BLaER1 treated with 17β-estradiol and CSF1 and Interleukin-3, amounts not matched to agents 10 nM and 100 nM (cell line): ENCODE results near the gene ROPN1.

Source experiments
- H3K27ac ChIP-seq, 11 experiments: shearing (Covaris generic); formaldehyde crosslinking; 2 replicates each; pipeline ENCODE4 v1.8.1; 2022
- H3K27me3 ChIP-seq, 11 experiments: shearing (Covaris generic); formaldehyde crosslinking; 2 replicates each; pipeline ENCODE4 v1.8.1; 2022
- H3K36me3 ChIP-seq, 11 experiments: shearing (Covaris generic); formaldehyde crosslinking; 2 replicates each; pipeline ENCODE4 v1.8.1; 2022
- H3K4me1 ChIP-seq, 10 experiments: shearing (Covaris generic); formaldehyde crosslinking; 2 replicates each; pipeline ENCODE4 v1.8.1; 2022
- H3K4me2 ChIP-seq, 11 experiments: shearing (Covaris generic); formaldehyde crosslinking; 2 replicates each; pipeline ENCODE4 v1.8.1; 2022
- H3K4me3 ChIP-seq, 10 experiments: shearing (Covaris generic); formaldehyde crosslinking; 2 replicates each; pipeline ENCODE4 v1.8.1; 2022
- H3K9ac ChIP-seq, 11 experiments: shearing (Covaris generic); formaldehyde crosslinking; 2 replicates each; pipeline ENCODE4 v1.8.1; 2022
- H3K9me3 ChIP-seq, 11 experiments: shearing (Covaris generic); formaldehyde crosslinking; replicated peaks in 1 of 11; 2 replicates each; pipeline ENCODE4 v1.8.1; 2022
- H4K20me1 ChIP-seq, 11 experiments: shearing (Covaris generic); formaldehyde crosslinking; 2 replicates each; pipeline ENCODE4 v1.8.1; 2022
- Cebpa-rat ChIP-seq, 11 experiments: shearing (Covaris generic); IDR thresholded peaks; 2 replicates each; pipeline ENCODE4 v1.8.1; 2022

The ROPN1 gene

DNA sequence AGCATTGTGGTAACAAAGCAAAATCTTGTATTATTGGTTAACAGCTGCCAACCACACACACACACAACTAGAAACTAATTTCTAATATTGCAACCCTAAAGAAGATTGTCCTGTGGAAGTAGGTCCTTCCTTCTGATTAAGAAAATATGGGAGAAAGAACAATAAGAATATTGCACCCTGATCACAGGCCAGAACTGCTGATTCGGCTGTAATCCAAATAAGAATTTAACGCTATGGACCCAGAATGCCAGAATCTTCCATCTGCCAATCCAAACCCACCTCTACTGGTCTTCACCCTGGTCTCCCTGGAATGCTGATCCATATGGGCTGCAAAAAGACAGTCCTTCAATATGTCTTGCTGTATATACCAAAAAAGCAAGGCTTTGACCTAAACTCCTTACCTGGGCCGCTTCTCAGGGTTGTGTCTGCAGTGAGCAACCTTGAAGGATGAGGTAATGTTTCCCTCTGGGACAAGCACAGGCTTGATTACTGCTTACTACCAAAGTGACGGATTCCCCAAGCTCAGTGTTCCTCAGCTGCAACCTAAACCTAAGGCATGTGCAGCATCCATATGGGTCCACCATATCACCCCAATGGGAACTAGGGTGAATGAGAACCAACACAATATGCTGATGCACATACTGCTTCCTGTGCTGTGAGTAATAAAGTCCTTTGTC lies 38.9 kb downstream of the ROPN1 start:
- peaks cover 62 to 88% (median 76%) of the 10 kb centered on the region in 11 experiments for H3K36me3 ChIP-seq
- TF ChIP-seq Cebpa-rat (IDR thresholded peaks at IDR 0.05) = no peak
- no peak overlapping the region for H3K27ac ChIP-seq
- H3K4me2 ChIP-seq = no peak overlapping the region
- H3K4me3 ChIP-seq = no peak overlapping the region
- no peaks in the 10 kb centered on the region for H3K27me3 ChIP-seq
- H3K4me1 ChIP-seq = peaks cover 0 to 6% (median 0%) of the 10 kb centered on the region in 10 experiments; a peak in 1 of 20 replicates
- H3K9ac ChIP-seq = no peak overlapping the region
- H4K20me1 ChIP-seq = no peaks in the 10 kb centered on the region
- H3K9me3 ChIP-seq = no peaks in the 10 kb centered on the region

DNA sequence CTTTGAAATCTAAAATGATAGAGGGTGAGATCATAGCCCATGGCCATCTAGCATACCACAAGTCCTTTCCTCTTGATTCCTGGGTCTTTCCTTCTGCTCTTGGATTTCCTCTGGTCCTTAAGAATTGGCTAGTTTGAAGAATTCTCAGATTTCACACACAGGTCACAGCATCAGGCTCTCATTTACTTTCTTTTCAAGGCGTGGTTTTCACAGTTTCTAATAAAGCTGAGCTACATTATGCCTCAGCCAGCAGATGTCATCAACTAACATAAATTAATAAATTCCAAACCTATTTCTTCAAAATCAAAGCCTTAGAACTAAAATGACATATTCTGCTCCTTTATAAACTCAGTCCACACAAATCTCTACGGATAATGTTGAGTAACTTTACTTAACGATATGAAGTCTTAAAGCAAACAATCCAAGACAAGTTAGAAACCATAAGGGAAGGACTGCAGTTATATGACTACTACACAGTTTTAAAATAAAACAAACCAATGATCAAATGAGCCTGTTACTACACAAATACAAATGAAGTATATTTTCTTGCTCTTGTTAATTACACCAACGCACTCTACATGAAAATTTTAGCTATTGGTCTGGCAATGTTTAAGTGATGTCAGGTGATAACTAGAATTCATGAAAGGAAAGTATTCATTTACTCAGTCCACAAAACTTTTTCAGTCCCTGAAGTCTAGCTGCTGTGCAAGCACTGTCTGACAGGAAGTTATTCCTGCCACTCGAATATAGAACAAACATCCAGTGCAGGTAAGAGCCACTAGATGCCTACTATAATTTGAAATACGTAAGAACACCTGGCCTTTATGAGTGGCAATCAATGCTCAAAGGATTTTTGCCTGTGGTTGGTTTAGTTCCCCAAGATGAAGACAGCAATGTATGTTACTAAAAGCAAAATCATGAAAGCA lies 40.1 kb downstream of the ROPN1 start:
- TF ChIP-seq Cebpa-rat (IDR thresholded peaks at IDR 0.05) = no peak
- no peaks in the 10 kb centered on the region for H3K4me1 ChIP-seq
- H3K4me3 ChIP-seq = no peak overlapping the region
- no peaks in the 10 kb centered on the region for H4K20me1 ChIP-seq
- peaks cover 73 to 99% (median 84%) of the 10 kb centered on the region in 11 experiments for H3K36me3 ChIP-seq
- H3K27ac ChIP-seq = no peak overlapping the region
- H3K9ac ChIP-seq = no peak overlapping the region
- H3K9me3 ChIP-seq = no peaks in the 10 kb centered on the region
- H3K4me2 ChIP-seq = no peak overlapping the region
- H3K27me3 ChIP-seq = no peaks in the 10 kb centered on the region

DNA sequence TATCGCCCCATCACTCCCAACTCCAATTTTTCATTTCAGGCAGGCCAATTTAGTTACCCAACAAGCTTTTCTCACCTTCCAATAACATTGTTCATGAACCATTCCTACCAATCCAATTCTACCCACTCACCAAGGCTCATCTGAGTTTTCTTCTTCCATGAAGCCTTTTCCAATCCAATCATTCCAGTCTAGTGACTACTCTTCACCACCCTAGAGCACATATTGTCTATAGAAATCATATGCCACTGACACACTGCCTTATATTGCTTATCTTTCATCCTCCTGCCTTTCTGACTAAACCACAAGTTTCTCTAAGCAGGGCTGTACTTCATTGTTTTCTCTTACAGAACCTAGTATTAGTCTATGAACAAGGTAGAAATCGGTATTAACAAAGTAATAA lies 42.3 kb downstream of the ROPN1 start:
- no peak overlapping the region for H3K4me3 ChIP-seq
- no peaks in the 10 kb centered on the region for H3K27me3 ChIP-seq
- H3K9me3 ChIP-seq = no peaks in the 10 kb centered on the region
- no peaks in the 10 kb centered on the region for H4K20me1 ChIP-seq
- no peak overlapping the region for H3K9ac ChIP-seq
- no peaks in the 10 kb centered on the region for H3K4me1 ChIP-seq
- TF ChIP-seq Cebpa-rat (IDR thresholded peaks at IDR 0.05) = no peak
- no peak overlapping the region for H3K27ac ChIP-seq
- no peak overlapping the region for H3K4me2 ChIP-seq
- H3K36me3 ChIP-seq = peaks cover 72 to 99% (median 82%) of the 10 kb centered on the region in 11 experiments

DNA sequence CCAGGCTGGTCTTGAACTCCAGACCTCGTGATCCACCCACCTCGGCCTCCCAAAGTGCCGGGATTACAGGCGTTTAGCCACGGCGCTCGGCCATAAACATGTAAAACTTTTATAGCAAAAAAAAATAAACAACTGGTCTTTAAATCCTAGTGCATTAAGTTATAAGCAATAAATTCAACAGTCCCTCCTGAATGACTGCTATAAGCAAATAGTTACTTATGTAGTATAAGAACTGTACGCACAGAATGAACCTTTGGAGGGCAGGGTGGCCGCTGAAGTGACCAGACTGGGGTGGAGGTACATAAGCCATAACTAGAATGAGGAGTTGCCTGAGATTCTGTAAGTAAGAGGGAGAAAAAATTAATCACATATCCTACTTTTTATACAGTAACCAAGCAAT lies 43.5 kb downstream of the ROPN1 start:
- H3K9ac ChIP-seq = no peak overlapping the region
- H3K4me2 ChIP-seq = no peak overlapping the region
- H4K20me1 ChIP-seq = no peaks in the 10 kb centered on the region
- H3K27ac ChIP-seq = no peak overlapping the region
- H3K9me3 ChIP-seq = no peaks in the 10 kb centered on the region
- no peaks in the 10 kb centered on the region for H3K27me3 ChIP-seq
- no peaks in the 10 kb centered on the region for H3K4me1 ChIP-seq
- no peak for TF ChIP-seq Cebpa-rat (IDR thresholded peaks at IDR 0.05)
- peaks cover 76 to 99% (median 86%) of the 10 kb centered on the region in 11 experiments for H3K36me3 ChIP-seq
- no peak overlapping the region for H3K4me3 ChIP-seq

DNA sequence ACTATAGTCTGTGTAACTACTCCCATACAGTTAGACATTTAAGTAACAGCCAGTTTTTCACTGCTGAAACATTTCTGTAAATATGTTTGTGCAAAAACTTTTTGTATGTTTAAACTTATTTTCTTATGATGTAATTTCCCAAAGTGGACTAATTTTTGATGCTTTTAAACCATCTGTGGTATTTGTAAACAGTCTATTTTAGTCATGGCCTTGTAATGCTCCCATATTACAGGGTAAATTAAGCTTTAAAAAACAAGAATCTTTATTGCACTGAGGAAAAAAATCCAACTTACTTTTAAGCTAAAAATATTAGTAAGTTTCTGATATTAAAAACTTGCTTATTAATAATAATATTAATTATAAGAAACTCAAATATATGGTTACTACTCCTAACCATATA lies 44.4 kb downstream of the ROPN1 start:
- H3K4me1 ChIP-seq = no peaks in the 10 kb centered on the region
- H3K36me3 ChIP-seq = peaks cover 76 to 99% (median 86%) of the 10 kb centered on the region in 11 experiments
- no peak overlapping the region for H3K4me3 ChIP-seq
- no peaks in the 10 kb centered on the region for H3K27me3 ChIP-seq
- no peak for TF ChIP-seq Cebpa-rat (IDR thresholded peaks at IDR 0.05)
- no peak overlapping the region for H3K27ac ChIP-seq
- no peak overlapping the region for H3K4me2 ChIP-seq
- H4K20me1 ChIP-seq = no peaks in the 10 kb centered on the region
- H3K9me3 ChIP-seq = no peaks in the 10 kb centered on the region
- H3K9ac ChIP-seq = no peak overlapping the region

DNA sequence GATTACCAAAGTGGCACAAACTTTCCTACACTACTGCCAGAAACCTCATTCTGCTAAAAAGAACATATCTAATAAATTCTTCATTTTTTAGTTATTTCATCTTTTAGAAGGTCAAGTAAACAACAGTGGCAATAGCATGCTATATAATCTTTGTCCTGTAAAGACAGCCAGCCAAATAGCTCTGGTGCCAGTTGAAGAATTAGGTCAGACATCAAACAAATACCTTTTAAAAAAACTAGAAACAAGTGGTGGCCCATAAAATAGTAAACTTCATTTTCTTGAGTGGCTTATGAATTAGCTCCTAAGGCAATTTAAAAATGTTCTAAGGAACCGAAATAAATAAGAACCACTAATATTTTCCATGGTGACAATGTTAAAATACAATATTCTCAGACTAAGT lies 50.4 kb downstream of the ROPN1 start:
- peaks cover 39 to 100% (median 61%) of the 10 kb centered on the region in 11 experiments for H3K36me3 ChIP-seq

DNA sequence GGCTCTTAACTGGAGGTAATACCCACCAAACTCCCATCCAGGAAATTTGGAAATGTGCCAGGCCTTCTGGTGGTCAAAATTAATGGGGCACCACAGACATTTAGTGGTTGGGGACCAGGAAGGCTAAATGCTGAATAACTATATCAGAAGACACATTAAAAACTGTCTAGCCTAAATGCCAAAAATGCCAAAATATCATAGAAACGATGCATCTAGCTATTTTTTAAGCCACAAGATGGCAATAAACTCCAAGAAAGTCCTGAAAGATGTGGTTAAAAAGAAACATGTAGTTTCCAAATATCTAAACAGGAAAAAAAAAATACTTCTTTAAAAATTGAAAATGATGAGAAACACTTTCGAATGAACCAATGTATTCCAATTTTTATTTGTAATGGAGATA lies 50.8 kb downstream of the ROPN1 start:
- TF ChIP-seq Cebpa-rat (IDR thresholded peaks at IDR 0.05) = no peak
- H3K36me3 ChIP-seq = peaks cover 36 to 100% (median 59%) of the 10 kb centered on the region in 11 experiments
- no peak overlapping the region for H3K27ac ChIP-seq

More for the DNA sequence above, 50.4 kb downstream of the ROPN1 start:
- Histone ChIP-seq H3K4me2 (no peak overlapping the region), H3K9me3 (no peaks in the 10 kb centered on the region), H3K4me3 (no peak overlapping the region), H4K20me1 (no peaks in the 10 kb centered on the region), H3K9ac (no peak overlapping the region), H3K27me3 (no peaks in the 10 kb centered on the region), H3K4me1 (no peaks in the 10 kb centered on the region), H3K27ac (no peak overlapping the region)
- TF ChIP-seq Cebpa-rat (IDR thresholded peaks at IDR 0.05) = no peak

DNA sequence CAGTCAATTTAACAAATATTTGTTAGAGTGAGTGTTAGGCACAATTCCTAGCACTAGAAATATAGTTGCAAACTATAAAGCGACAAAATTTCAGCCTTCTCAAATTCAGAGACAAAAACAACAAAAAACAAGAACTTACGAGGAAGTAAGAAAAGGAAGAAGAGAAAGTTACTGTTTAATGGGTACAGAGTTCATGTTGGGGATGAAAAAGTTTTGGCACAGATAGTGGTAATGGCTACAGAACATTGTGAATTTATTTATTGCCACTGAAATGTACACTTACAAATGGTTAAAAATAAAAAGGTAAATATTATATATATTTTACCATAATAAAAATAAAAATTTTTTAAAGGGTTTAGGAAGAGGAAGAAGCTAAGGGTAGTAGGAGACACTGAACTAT lies 52.2 kb downstream of the ROPN1 start:
- no peaks in the 10 kb centered on the region for H3K27me3 ChIP-seq
- no peak overlapping the region for H3K9ac ChIP-seq
- no peaks in the 10 kb centered on the region for H3K9me3 ChIP-seq
- peaks cover 30 to 97% (median 51%) of the 10 kb centered on the region in 11 experiments for H3K36me3 ChIP-seq
- no peak overlapping the region for H3K27ac ChIP-seq
- no peak overlapping the region for H3K4me3 ChIP-seq
- no peaks in the 10 kb centered on the region for H4K20me1 ChIP-seq
- H3K4me1 ChIP-seq = no peaks in the 10 kb centered on the region
- TF ChIP-seq Cebpa-rat (IDR thresholded peaks at IDR 0.05) = no peak
- H3K4me2 ChIP-seq = no peak overlapping the region

More for the DNA sequence above, 50.8 kb downstream of the ROPN1 start:
- Histone ChIP-seq H3K27me3 (no peaks in the 10 kb centered on the region), H3K4me3 (no peak overlapping the region), H3K9me3 (no peaks in the 10 kb centered on the region), H3K4me1 (no peaks in the 10 kb centered on the region), H3K4me2 (no peak overlapping the region), H3K9ac (no peak overlapping the region), H4K20me1 (no peaks in the 10 kb centered on the region)

DNA sequence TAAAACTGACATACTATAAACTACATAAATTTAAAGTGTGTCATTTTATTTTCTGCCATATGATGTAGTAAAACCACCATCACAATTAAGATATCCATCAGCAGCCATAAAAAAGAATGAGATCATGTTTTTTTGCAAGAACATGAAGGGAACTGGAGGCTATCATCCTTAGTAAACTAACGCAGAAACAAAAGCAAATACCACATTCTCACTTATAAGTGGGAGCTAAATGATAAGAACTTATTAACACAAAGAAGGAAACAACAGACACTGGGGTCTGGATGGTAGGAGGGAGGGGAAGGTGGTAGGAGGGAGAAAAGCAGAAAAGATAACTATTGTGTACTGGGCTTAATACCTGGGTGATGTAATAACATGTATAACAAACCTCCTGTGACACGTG lies 55.5 kb downstream of the ROPN1 start:
- TF ChIP-seq Cebpa-rat (IDR thresholded peaks at IDR 0.05) = no peak
- H3K9ac ChIP-seq = no peak overlapping the region
- no peaks in the 10 kb centered on the region for H3K4me1 ChIP-seq
- peaks cover 17 to 97% (median 49%) of the 10 kb centered on the region in 11 experiments for H3K36me3 ChIP-seq
- H3K9me3 ChIP-seq = no peaks in the 10 kb centered on the region
- no peaks in the 10 kb centered on the region for H4K20me1 ChIP-seq
- H3K27ac ChIP-seq = no peak overlapping the region
- no peak overlapping the region for H3K4me2 ChIP-seq
- H3K4me3 ChIP-seq = no peak overlapping the region
- no peaks in the 10 kb centered on the region for H3K27me3 ChIP-seq
